ENCODE results near the gene GNRH2.

- TF ChIP-seq CTCF (IDR thresholded peaks at IDR 0.05) (no peak), POLR2A (IDR thresholded peaks at IDR 0.05) (no peak)
Observed at GRCh38 chr20:3040086-3040485, 3.3 kb upstream of the GNRH2 start.
